ENCODE data around the gene ZNF568.
A peak's percentile ranks its signal among the peaks of the same experiment; 100 is the strongest.

ZNF568 gene

DNA sequence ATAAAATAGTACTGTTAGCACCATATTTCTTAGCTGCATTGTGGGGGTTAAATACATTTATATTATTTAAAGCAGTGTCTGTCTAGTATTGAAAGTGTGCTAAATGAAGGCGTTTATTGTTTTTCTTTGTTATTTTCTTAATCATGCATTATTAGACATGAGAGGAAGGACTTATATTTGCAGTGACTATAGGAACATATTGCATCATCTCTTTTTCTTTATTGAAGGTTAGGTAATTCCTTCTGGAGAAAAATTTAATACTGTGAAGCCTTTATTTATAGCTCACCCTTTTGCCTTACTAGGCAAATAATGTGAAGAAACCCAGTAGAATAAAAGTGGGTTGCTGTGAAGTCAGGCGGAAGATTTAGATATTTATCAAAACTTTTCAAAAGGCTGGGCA is 83.2 kb downstream of the ZNF568 start:
- no peak for DNase-seq

DNA sequence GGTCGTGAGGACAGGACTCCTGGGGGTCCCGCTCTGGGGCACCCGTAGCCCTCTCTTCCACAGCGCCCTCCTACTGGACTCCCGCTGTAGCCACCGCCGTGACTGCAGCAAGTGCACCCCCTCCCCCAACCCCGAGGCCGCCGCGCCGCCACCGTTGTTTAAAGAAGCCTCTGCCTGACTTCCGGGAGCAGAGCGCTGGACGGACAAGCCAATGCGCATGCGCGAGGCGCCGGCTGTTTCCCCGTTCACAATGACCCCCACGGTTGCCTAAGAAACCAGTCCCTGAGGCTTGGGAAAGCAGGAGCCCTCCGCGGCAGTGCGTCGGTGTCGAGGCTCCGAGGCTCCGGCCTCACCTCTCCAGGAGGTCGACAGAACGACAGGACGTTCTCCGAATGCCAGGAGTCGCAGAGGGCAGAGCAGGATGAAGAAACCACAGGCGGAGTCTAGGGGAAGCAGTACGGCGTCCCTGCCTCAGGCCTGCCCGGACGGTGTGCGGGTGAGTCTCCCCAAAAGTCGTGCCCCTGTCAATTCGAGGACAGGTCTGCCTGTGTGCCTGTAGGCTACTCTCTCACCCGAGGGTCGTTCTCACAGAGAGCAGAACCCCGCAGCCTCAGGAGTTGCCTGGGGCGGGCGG is 91.6 kb downstream of the ZNF568 start:
- DNase-seq, result peak; percentile 87 to 91

DNA sequence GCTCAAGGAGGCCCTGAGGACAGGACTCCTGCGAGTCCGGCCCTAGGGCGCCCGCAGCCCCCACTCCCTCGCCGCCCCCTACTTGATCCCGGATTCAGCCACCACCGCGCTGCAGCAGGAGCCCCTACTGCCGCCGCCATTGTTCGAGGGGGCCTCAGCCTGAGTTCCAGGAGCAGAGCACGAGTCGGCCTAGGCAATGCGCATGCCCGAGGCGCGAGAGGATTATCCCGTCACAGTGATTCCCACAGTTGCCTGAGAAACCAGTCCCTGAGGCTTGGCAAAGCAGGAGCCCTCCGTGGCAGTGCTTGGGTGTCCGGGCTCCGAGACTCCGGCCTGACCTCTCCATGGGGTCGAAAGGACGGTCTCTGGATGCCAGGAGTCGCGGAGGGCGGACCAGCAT is 93.7 kb downstream of the ZNF568 start:
- no peak for DNase-seq

DNA sequence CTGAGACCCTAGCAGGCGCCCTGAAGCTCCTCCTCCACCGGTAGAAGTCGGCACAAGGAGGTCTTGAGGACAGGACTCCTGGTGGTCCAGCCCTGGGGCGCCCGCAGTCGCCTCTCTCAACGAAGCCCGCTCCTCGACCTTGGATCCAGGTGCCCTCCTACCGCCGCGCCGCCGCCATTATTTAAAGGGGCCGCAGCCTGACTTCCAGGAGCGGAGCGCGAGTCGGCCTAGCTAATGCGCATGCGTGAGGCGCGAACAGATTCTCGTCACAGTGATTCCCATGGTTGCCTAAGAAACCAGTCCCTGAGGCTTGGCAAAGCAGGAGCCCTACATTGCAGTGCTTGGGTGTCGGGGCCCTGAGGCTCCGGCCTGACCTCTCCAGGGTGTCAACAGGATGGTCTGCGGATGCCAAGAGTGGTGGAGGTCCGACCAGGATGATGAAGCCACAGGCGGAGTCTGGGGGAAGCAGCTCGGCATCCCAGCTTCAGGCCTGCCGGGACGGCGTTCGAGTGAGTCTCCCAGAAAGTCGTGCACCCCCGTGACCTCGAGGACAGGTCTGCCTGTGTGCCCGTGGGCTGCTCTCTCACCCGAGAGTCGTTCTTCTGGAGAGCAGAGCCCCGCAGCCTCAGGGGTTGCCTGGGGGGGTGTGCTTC is 96.1 kb downstream of the ZNF568 start:
- no peak for DNase-seq

DNA sequence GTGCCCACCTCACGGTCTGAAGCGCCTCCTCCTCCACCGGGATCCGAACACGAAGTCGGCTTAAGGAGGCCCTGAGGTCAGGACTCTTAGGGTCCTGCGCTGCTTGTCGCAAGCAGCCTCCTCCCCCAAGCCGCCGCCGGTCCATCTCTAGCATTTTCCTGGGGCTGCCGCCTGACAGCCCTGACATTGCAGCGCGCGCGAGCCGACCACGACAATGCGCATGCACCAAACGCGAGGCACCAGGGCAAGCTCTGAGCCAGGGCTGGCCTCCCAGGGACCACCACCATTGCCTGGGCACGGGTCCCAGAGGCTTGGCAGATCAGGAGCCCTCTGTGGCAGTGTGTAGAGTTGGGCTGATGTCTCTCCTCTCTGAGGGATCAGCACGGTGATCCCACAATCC is 98.3 kb downstream of the ZNF568 start:
- no peak for DNase-seq

DNA sequence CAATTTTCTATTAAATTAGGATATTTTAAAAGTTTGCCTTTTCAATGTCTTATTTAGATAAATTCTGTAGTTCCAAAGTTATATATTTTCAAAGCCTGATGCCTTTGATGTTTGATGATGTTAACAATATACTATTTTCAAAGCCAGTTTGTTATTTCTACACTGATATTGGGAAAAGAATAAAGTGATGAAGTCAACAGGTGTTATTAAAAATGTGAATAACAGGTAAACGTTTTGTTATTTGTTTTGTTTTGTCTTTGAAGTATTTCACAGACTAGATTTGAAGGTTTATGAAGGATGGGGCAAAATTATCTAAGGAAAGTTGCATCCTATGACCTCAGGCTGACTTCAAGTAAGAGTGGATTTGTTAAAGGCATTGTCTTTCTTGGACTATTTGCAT is 129.0 kb downstream of the ZNF568 start:
- no peak for DNase-seq

All from NCI-H2081 (cell line).